ENCODE results near the gene POMZP3. TPM values are rescaled to one million over a fixed set of nuclear protein-coding genes. Genes with fewer than 3 reads are reported as not detected.
"Not testable (repeated sequence)": the region's sequence is repeated elsewhere in the genome, so short reads cannot be mapped to it uniquely, and the experiment has no call there.

Gene POMZP3
- total RNA-seq, 2 experiments from 2014 or later, result 20.4 to 21.8 TPM

DNA sequence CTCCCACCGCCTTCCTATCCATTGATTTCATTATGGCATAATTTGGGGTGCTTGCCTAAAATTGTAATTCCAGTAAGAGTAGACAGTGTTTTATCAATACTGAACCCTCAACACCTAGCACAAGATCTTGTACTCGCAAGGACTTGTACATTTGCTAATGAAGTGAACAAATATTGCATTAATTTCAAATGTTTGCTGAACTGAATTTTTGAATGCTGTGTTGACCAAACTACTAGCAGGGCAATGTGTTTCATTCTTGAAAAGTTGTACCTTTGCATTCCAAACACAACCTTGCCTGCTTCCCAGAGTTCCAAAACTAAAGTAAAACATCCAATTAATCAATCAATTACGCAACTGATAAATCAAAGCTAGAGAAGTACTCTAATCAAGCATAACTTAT, 26.4 kb downstream of the POMZP3 start:
- H3K27me3 Mint-ChIP-seq; H3K9me3 Mint-ChIP-seq; H3K4me3 Mint-ChIP-seq; DNase-seq; H3K36me3 Mint-ChIP-seq (ENCODE audit: low read depth); CTCF ChIA-PET; POLR2A ChIA-PET; H3K27ac Mint-ChIP-seq: not testable (repeated sequence)
- peaks cover 41% of the 10 kb centered on the region for H3K4me1 Mint-ChIP-seq

DNA sequence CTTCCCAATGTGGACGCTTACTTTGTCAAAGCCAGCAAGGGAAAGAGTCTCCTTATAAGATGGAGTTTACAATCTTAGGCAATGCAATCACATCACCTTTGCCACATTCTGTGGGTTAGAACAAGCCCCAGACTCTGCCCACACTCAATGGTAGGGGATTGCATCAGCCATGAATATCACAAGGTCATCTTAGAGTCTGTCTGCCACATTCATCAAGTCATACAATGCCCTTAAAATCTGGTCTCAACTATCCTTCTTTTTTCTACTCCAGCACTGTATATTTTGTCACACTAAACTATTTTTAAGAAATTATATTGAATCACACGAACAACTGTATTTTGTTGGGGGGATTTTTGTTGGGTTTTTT, 27.0 kb downstream of the POMZP3 start:
- H3K27ac Mint-ChIP-seq; H3K36me3 Mint-ChIP-seq (ENCODE audit: low read depth); H3K27me3 Mint-ChIP-seq; CTCF ChIA-PET; DNase-seq; POLR2A ChIA-PET; H3K9me3 Mint-ChIP-seq; H3K4me3 Mint-ChIP-seq: not testable (repeated sequence)
- peaks cover 47% of the 10 kb centered on the region for H3K4me1 Mint-ChIP-seq

DNA sequence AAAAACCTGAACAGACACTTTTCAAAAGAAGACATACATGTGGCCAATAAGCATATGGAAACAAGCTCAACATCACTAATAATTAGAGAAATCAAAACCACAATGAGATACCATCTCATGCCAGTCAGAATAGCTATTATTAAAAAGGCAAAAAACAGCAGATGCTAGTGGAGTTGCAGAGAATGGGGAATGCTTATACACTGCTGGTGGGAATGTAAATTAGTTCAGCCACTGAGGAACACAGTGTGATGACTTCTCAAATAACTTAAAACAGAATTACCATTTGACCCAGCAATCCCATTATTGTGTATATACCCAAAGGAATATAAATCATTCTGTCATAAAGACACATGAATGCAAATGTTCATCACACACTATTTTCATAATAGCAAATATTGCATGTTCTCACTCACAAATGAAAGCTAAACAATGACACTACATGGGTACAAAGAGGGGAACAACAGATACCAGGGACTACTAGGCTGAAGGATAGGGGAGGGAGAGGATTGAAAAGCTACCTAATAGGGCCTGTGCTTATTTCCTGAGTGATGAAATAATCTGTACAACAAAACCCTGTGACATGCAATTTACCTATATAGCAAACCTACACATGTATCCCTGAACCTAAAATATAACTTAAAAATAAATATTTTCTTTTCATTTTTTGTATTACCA, 28.4 kb downstream of the POMZP3 start:
- POLR2A ChIA-PET; H3K36me3 Mint-ChIP-seq (ENCODE audit: low read depth); H3K9me3 Mint-ChIP-seq; H3K4me3 Mint-ChIP-seq; DNase-seq; H3K27me3 Mint-ChIP-seq; H3K27ac Mint-ChIP-seq; CTCF ChIA-PET: not testable (repeated sequence)
- peaks cover 50% of the 10 kb centered on the region for H3K4me1 Mint-ChIP-seq

DNA sequence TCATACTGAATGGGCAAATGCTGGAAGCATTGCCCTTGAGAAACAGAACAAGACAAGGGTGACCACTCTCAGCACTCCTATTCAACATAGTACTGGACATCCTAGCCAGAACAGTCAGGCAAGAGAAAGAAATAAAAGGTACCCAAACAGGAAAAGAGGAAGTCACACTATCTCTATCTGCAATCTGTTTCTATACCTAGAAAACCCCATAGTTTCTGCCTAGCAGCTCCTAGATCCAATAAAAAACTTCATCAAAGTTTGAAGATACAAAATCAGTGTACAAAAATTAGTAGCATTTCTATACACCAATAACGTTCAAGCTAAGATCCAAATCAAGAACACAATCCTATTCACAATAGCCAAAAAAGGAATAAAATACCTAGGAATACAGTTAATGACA, 29.8 kb downstream of the POMZP3 start:
- H3K4me1 Mint-ChIP-seq, result peaks cover 50% of the 10 kb centered on the region
- H3K4me3 Mint-ChIP-seq, H3K9me3 Mint-ChIP-seq, DNase-seq, POLR2A ChIA-PET, H3K27ac Mint-ChIP-seq, CTCF ChIA-PET, H3K27me3 Mint-ChIP-seq: not testable (repeated sequence)
- H3K36me3 Mint-ChIP-seq (ENCODE audit: low read depth), result peaks cover 12% of the 10 kb centered on the region

DNA sequence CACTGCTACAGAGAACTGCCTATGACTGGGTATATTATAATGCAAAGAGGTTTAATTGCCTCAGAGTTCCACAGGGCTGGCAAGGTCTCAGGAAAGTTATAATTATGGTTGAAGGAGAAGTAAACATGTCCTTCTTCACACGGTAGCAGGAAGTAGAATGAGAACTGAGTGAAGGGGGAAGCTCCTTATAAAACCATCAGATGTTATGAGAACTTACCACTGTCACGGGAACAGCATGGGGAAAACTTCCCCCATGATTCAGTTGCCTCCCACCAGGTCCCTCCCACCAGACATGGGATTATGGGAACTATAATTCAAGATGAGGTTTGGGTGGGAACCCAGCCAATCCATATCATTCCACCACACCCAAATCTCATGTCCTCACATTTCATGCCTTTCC, 34.4 kb downstream of the POMZP3 start:
- H3K4me3 Mint-ChIP-seq, H3K27ac Mint-ChIP-seq: not testable (repeated sequence)

DNA sequence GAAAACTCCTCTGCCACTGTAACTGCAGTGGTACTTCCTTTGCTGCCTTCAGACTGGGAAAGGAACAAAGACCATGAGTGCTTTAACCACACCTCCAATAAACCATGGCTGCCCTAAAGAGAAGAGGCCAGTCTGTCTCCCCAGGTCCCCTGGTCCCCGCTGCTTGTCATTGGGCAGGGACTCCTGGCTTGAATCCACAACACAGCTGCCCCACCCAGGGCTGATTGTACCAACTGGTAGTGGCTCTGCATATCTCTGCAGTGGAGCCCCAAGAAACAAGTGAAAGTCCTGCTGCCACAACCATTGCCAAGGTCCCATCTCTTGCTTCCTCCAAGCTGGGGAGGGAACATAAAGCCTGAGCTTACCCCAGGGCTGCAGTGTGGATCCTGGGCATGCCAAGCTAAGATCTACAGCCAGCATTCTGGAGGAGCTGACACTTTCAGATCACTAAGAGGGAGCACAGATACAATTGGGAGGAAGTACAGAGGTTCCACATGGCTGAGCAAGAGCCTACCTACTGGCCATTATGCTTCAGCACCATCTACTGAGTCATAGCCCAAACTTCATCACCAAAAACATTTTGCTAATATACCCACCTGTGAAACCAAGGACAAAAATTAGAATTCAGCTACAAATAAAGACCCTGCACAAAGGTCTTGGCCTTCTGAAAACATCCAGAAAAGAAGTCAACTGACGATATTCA, 35.3 kb downstream of the POMZP3 start:
- peaks cover 12% of the 10 kb centered on the region for H3K36me3 Mint-ChIP-seq (ENCODE audit: low read depth)
- POLR2A ChIA-PET, H3K9me3 Mint-ChIP-seq, H3K27me3 Mint-ChIP-seq, CTCF ChIA-PET, H3K4me3 Mint-ChIP-seq, DNase-seq, H3K27ac Mint-ChIP-seq: not testable (repeated sequence)
- H3K4me1 Mint-ChIP-seq, result peaks cover 39% of the 10 kb centered on the region

More for the DNA sequence above, 34.4 kb downstream of the POMZP3 start:
- Mint-ChIP-seq H3K4me1 (peaks cover 41% of the 10 kb centered on the region), H3K36me3 (ENCODE audit: low read depth) (peaks cover 12% of the 10 kb centered on the region)
- DNase-seq, POLR2A ChIA-PET, H3K27me3 Mint-ChIP-seq, H3K9me3 Mint-ChIP-seq, CTCF ChIA-PET: not testable (repeated sequence)

DNA sequence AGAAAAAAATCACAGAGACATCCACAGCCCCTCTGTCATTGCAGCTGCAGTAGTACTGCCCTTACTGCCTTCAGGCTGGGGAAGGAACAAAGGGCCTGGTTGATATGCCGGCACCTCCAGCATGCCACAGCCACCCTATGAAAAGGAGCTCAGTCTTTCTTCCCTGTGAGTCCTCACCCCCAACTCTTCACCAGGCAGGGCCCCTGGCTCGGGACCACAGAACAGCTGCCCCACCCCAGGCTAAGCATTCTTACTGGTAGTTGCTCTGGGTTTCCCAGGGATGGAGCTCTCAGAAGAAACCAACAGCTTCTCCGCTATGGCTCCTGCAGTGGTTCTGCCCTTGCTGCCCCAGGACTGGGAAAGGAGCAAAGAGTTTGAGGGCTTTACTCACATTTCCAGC, 36.0 kb downstream of the POMZP3 start:
- H3K27ac Mint-ChIP-seq, H3K9me3 Mint-ChIP-seq, H3K4me3 Mint-ChIP-seq, DNase-seq, POLR2A ChIA-PET, CTCF ChIA-PET, H3K27me3 Mint-ChIP-seq: not testable (repeated sequence)
- H3K4me1 Mint-ChIP-seq, result peaks cover 38% of the 10 kb centered on the region
- peaks cover 12% of the 10 kb centered on the region for H3K36me3 Mint-ChIP-seq (ENCODE audit: low read depth)

DNA sequence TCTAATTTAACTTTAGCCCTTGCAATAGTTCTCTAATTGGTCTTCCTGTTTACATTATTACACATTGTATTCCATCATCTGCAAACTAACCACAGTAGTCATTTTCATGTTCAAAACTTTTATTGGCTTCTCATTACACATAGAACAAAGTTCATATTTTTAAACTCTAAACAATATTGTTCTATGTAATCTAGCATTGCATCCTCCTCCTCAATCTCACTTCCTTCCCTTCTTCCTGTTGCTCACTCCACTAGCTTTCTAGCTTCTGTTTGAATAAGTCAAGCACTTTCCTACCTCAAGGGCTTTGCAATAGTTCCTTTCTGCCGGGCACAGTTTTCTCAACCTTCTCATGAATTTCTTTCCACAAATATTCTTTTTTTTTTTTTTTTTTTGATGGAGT, 38.5 kb downstream of the POMZP3 start:
- H3K9me3 Mint-ChIP-seq; H3K27ac Mint-ChIP-seq; POLR2A ChIA-PET; H3K27me3 Mint-ChIP-seq; H3K36me3 Mint-ChIP-seq (ENCODE audit: low read depth); CTCF ChIA-PET; H3K4me3 Mint-ChIP-seq; DNase-seq: not testable (repeated sequence)
- peaks cover 34% of the 10 kb centered on the region for H3K4me1 Mint-ChIP-seq

DNA sequence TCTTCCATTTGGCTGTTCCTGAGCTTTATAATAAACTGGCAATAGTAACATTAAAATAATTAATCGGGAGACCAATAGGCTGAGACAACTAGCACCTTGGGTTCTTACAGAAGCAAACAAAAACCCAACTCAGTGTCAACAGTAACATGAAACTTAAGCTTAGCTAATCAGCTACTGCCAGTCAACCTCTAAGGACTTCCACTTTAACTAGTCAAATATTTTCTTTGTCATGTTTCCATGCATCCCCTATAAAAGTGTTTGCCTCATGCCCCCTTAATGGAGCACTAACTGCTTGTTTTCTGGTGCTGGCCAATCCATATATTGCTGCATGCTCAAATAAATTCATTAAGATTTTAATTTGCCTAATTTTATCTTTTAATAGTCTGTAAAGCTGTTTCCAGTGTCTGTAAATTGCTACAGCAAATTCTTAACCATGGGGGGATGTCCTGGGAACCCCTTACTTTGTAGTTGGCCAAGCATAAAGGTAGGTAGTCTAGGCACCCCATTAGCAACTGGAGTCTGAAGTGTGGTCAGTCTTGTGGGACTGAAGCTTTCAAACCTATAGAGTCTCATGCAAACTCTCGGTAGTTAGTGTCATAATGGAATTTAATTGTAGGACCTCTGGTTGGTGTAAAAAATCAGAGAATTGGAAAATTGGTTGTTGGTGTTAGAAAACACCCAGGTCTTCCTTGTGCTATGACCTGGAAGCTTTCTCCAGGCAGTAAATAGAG, 40.3 kb downstream of the POMZP3 start:
- DNase-seq; POLR2A ChIA-PET; H3K27ac Mint-ChIP-seq; H3K36me3 Mint-ChIP-seq (ENCODE audit: low read depth); CTCF ChIA-PET; H3K4me3 Mint-ChIP-seq; H3K9me3 Mint-ChIP-seq; H3K27me3 Mint-ChIP-seq: not testable (repeated sequence)
- H3K4me1 Mint-ChIP-seq, result peaks cover 44% of the 10 kb centered on the region

DNA sequence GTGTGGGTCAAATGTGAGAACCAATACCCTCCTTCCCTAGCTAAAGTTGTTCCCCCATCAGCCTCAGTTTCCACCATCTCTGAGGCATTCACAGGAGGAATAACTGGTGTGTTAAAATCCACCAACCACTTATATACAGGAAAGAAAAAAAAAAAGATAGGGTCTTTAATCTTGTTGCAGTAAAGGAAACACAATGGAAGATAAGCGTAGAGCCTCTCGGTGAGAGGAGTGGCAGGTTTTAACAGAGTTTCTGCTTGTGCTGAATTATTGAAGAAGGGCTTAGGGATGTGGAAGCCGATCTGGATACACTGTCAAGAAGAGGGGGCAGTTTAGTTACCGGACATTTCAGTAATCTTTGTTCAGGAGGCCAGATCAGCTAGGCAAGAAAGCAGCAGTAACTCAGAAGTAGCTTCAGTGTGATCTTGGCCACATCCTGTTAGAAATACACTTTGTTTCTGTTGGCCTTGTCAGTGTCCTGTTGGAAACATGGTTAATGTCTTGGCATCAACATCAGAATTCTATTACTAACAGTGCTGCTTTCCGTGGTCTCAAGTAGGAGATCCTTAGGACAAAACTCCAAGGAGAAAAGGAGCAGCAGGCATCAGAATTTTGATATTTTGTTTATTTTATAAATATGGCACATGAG, 43.3 kb downstream of the POMZP3 start:
- H3K36me3 Mint-ChIP-seq (ENCODE audit: low read depth); POLR2A ChIA-PET; CTCF ChIA-PET; DNase-seq; H3K9me3 Mint-ChIP-seq; H3K27me3 Mint-ChIP-seq: not testable (repeated sequence)
- Mint-ChIP-seq H3K27ac (peak overlapping the region; percentile 70), H3K4me1 (peaks cover 40% of the 10 kb centered on the region), H3K4me3 (peak overlapping the region; percentile 10)

DNA sequence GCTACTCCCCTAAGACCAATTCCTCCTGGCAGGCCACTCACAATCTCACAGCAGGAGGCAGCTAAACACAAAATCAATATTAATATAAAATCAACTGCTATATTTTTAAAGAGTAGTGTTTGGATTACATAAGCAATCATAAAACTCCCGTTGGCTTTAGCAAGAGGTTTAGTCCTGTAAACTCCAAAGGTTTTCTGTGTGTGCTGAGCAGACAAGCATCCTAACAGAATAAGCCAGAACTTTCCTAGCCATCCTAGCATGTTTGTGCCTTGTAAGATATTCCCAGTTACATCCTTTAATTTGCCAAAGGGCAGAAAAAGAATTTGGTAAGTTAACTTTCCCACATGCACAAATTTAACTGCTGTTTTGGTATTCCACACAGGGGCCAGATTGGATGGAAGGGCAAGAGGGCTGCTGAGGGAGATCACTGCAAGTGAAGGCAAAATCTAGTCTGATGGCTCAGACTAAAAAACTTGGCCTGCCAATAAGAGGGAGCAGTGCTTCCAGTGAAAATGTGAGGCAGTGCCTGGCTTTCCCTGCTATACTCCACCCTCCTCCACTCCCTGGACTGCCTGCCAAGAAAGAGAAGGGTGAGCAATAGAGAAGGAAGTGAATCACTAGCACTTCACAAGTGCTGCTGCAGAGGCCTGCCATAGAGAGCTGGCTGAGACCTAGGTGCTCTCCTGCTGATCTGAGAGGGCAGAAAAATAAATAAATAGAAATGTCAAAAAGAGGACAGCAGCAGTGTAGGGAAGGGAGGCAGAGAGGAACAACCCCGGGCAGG, 44.0 kb downstream of the POMZP3 start:
- H3K36me3 Mint-ChIP-seq (ENCODE audit: low read depth); DNase-seq; CTCF ChIA-PET; H3K4me3 Mint-ChIP-seq; H3K9me3 Mint-ChIP-seq; POLR2A ChIA-PET; H3K27me3 Mint-ChIP-seq: not testable (repeated sequence)
- H3K4me1 Mint-ChIP-seq, result peaks cover 35% of the 10 kb centered on the region
- peak overlapping the region; percentile 70 for H3K27ac Mint-ChIP-seq

DNA sequence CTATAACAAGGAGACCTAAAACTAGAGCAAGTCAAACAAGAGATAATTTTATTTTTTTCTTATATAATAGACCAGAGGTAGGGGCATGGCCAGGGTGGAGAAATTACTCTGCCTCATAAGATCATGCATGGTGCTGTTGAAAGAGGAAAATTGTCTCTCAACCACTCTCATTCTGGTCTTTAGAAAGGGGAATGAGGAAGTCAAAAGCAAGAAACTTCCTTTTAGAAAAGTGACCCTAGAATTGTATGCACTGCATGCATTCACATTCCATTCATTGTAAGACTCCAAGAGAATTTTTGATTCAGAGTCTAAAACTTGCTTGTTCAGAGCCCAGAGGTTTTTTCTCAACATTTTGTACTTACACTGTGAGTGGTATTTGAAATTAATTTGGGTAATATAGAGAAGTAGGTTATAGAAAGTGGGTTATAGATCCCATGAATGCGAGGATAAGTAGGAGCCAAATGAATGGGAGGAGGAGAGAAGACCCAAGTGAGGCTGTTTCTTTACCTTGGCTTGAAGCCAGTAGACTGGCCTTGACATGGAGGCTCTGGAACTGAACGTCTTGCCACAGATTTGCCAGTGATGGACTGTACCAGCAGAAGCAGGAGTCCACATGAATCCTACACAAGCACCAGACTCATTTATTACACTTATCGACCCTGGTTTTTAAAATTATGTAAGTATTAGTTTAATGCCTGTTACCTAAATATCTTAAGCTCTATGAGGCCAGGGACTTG, 51.0 kb downstream of the POMZP3 start:
- H3K27me3 Mint-ChIP-seq; POLR2A ChIA-PET; DNase-seq; H3K9me3 Mint-ChIP-seq; H3K36me3 Mint-ChIP-seq (ENCODE audit: low read depth); H3K4me3 Mint-ChIP-seq; H3K4me1 Mint-ChIP-seq; H3K27ac Mint-ChIP-seq; CTCF ChIA-PET: not testable (repeated sequence)
